ES-I3 (cell line): ENCODE measurements around the gene SMIM11.
"Not testable (repeated sequence)": the region's sequence is repeated elsewhere in the genome, so short reads cannot be mapped to it uniquely, and the experiment has no call there.

ENCODE experiments used
- H3K36me3 ChIP-seq: 2 replicates; pipeline ENCODE4 v1.6.1; 2013; ENCODE audit warnings: mild to moderate bottlenecking, low read length, control low read depth, moderate library complexity; ENCODE audit not compliant: insufficient read depth
- H3K4me1 ChIP-seq: 2 replicates; pipeline ENCODE4 v1.6.1; 2013; ENCODE audit warnings: mild to moderate bottlenecking, control low read depth, low read length; ENCODE audit not compliant: insufficient read depth
- H3K9ac ChIP-seq: 2 replicates; pipeline ENCODE4 v1.6.1; 2013; ENCODE audit warnings: low read depth, mild to moderate bottlenecking, low read length, moderate library complexity
- H3K9me3 ChIP-seq: 2 replicates; pipeline ENCODE4 v1.6.1; 2013; ENCODE audit warnings: mild to moderate bottlenecking, low read length, moderate library complexity; ENCODE audit not compliant: control insufficient read depth, insufficient read depth

The SMIM11 gene

DNA sequence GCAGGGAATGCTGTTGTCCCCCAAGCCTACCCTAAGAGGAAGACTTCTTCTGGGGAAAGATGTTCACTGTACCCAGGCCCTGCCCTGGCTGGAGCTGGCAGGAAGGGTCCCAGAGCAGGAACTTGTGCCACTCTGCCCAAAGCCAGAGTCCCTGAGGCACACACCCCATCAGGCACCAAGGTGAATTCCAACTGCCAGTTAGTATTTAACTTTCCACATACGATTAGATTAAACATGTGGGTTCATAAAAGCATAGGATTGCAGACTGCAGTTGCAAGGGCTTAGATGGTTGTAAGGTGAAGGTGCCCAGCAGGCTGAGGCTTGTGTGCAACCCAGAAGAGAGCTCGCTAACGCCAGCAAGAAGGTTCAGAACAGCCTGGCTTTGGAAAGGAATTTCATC, 11.6 kb upstream of the SMIM11 start, which contains the start of gene KCNE2:
TSS of gene KCNE2 (plus strand) at position 274 of the 400 bp plus-strand sequence. CDS start 6,473 bp downstream, outside the sequence.
- Histone ChIP-seq H3K9me3 (no peaks in the 10 kb centered on the region), H3K9ac (no peak within 1 kb of the TSS), H3K36me3 (no peaks in the 10 kb centered on the region), H3K4me1 (peaks cover 11% of the 10 kb centered on the region; the same call in 1 of the 2 replicates)

GRCh38 chr21:34364921-34365320, 10.4 kb upstream of the SMIM11 start:
- Histone ChIP-seq H3K36me3 (no peaks in the 10 kb centered on the region), H3K9me3 (no peaks in the 10 kb centered on the region)

GRCh38 chr21:34365809-34366208, 9.5 kb upstream of the SMIM11 start:
- H3K9ac ChIP-seq = no peak overlapping the region
- H3K4me1 ChIP-seq = peaks cover 11% of the 10 kb centered on the region; the same call in 1 of the 2 replicates
- no peaks in the 10 kb centered on the region for H3K9me3 ChIP-seq
- no peaks in the 10 kb centered on the region for H3K36me3 ChIP-seq

More at GRCh38 chr21:34364921-34365320, 10.4 kb upstream of the SMIM11 start:
- H3K9ac ChIP-seq = no peak overlapping the region
- H3K4me1 ChIP-seq = peaks cover 11% of the 10 kb centered on the region; the same call in 1 of the 2 replicates

DNA sequence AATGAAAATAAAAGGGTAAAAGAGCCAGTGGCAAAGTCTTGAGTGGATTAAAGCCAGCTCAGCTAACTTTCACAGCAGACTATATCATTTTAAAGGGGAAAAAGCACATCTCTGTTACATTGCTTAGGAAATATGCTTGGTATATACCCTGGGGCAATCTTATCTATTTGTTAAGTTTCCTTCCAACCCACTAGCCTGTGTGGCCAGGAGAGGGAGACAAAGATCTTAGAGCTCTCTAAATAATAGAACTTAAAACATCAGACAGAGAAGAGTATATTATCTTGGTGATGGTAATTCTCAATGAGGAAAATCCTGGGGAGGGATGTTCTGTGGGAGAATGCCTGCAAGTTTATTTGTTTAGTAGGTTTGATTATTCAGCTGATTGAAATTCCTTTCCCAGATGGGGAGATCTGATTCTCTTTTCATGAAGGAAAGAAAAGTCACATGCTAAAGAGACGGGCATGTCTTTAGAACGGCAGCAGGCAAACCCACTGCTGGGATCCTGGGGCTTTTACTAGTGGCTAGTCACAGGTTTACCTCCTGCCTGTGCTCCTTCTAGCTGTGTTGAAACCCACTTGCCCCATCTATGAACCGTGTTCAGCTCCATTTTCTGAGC, 7.9 kb upstream of the SMIM11 start:
- Histone ChIP-seq H3K9ac (no peak overlapping the region), H3K36me3 (no peaks in the 10 kb centered on the region), H3K4me1 (peaks cover 11% of the 10 kb centered on the region; the same call in 1 of the 2 replicates), H3K9me3 (no peaks in the 10 kb centered on the region)

- no peak overlapping the region for H3K9ac ChIP-seq
- peaks cover 20% of the 10 kb centered on the region for H3K4me1 ChIP-seq
- H3K9me3 ChIP-seq = no peaks in the 10 kb centered on the region
- no peaks in the 10 kb centered on the region for H3K36me3 ChIP-seq
Observed at GRCh38 chr21:34369741-34370140, 5.6 kb upstream of the SMIM11 start.

DNA sequence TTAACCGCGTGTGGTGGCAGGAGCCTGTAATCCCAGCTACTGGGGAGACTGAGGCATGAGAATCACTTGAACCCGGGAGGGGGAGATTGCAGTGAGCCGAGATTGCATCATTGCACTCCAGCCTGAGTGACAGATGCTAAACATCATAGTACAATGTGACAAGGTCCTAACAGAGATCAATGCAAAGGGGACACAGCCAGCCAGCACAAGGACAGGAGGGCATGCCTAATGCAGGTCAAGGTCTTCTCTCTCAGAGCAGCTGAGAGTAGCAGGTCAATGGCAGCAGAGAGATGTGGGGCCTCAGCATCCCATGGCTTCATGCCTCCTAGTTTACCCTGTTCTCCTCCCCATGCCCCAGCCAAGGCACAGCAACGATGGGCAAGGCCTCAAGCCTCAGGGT, 3.0 kb upstream of the SMIM11 start:
- H3K9me3 ChIP-seq = no peaks in the 10 kb centered on the region
- H3K36me3 ChIP-seq = no peaks in the 10 kb centered on the region
- no peak overlapping the region for H3K9ac ChIP-seq

GRCh38 chr21:34374462-34374861, 845 bp upstream of the SMIM11 start:
- H3K9ac ChIP-seq, H3K36me3 ChIP-seq, H3K4me1 ChIP-seq, H3K9me3 ChIP-seq: not testable (repeated sequence)

More for the DNA sequence above, 3.0 kb upstream of the SMIM11 start:
- peaks cover 15% of the 10 kb centered on the region for H3K4me1 ChIP-seq

- H3K9ac ChIP-seq, H3K36me3 ChIP-seq, H3K9me3 ChIP-seq, H3K4me1 ChIP-seq: not testable (repeated sequence)
Observed at GRCh38 chr21:34375619-34375972, 289 bp downstream of the SMIM11 start.

GRCh38 chr21:34383138-34383537, 7.8 kb downstream of the SMIM11 start:
- H3K9me3 ChIP-seq, H3K9ac ChIP-seq, H3K4me1 ChIP-seq, H3K36me3 ChIP-seq: not testable (repeated sequence)

GRCh38 chr21:34383724-34384415, 8.6 kb downstream of the SMIM11 start:
- H3K4me1 ChIP-seq, H3K36me3 ChIP-seq, H3K9ac ChIP-seq, H3K9me3 ChIP-seq: not testable (repeated sequence)

- not testable (repeated sequence) for H3K9ac ChIP-seq, H3K4me1 ChIP-seq, H3K9me3 ChIP-seq, H3K36me3 ChIP-seq
Observed at GRCh38 chr21:34400522-34400921, 25.2 kb downstream of the SMIM11 start.

- not testable (repeated sequence) for H3K36me3 ChIP-seq, H3K4me1 ChIP-seq, H3K9me3 ChIP-seq, H3K9ac ChIP-seq
Observed at GRCh38 chr21:34404742-34405141, 29.4 kb downstream of the SMIM11 start.

GRCh38 chr21:34405686-34406085, 30.4 kb downstream of the SMIM11 start:
- H3K4me1 ChIP-seq, H3K9ac ChIP-seq, H3K9me3 ChIP-seq, H3K36me3 ChIP-seq: not testable (repeated sequence)

GRCh38 chr21:34406102-34406501, 30.8 kb downstream of the SMIM11 start:
- H3K9me3 ChIP-seq, H3K9ac ChIP-seq, H3K4me1 ChIP-seq, H3K36me3 ChIP-seq: not testable (repeated sequence)

GRCh38 chr21:34406676-34407075, 31.4 kb downstream of the SMIM11 start:
- H3K4me1 ChIP-seq, H3K36me3 ChIP-seq, H3K9me3 ChIP-seq, H3K9ac ChIP-seq: not testable (repeated sequence)
